ENCODE results near the gene CHMP6. TPM values are rescaled to one million over a fixed set of nuclear protein-coding genes. Genes with fewer than 3 reads are reported as not detected.

CHMP6 gene
- total RNA-seq, 1 donor, result 17.4 TPM

- TF ChIP-seq, protein P1, sequence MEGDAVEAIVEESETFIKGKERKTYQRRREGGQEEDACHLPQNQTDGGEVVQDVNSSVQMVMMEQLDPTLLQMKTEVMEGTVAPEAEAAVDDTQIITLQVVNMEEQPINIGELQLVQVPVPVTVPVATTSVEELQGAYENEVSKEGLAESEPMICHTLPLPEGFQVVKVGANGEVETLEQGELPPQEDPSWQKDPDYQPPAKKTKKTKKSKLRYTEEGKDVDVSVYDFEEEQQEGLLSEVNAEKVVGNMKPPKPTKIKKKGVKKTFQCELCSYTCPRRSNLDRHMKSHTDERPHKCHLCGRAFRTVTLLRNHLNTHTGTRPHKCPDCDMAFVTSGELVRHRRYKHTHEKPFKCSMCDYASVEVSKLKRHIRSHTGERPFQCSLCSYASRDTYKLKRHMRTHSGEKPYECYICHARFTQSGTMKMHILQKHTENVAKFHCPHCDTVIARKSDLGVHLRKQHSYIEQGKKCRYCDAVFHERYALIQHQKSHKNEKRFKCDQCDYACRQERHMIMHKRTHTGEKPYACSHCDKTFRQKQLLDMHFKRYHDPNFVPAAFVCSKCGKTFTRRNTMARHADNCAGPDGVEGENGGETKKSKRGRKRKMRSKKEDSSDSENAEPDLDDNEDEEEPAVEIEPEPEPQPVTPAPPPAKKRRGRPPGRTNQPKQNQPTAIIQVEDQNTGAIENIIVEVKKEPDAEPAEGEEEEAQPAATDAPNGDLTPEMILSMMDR (IDR thresholded peaks at IDR 0.05; ENCODE audit: insufficient read depth, low read length), result no peak
- peak; percentile 73 for DNase-seq (ENCODE audit: low read depth)
- no peak overlapping the region for H3K4me3 ChIP-seq (ENCODE audit: low read depth, low read length)
Measured at GRCh38 chr17:81020767-81021497, 29.3 kb downstream of the CHMP6 start.

- no peak overlapping the region for H3K4me3 ChIP-seq (ENCODE audit: low read depth, low read length)
- no peak for DNase-seq (ENCODE audit: low read depth)
- TF ChIP-seq, protein P1 (IDR thresholded peaks at IDR 0.05; ENCODE audit: insufficient read depth, low read length), result no peak
Measured at GRCh38 chr17:81021531-81022343, 30.1 kb downstream of the CHMP6 start.

- DNase-seq (ENCODE audit: low read depth), result no peak
- TF ChIP-seq, protein P1 (IDR thresholded peaks at IDR 0.05; ENCODE audit: insufficient read depth, low read length), result no peak
- H3K4me3 ChIP-seq (ENCODE audit: low read depth, low read length), result no peak overlapping the region
Measured at GRCh38 chr17:81022344-81022676, 30.7 kb downstream of the CHMP6 start.

DNA sequence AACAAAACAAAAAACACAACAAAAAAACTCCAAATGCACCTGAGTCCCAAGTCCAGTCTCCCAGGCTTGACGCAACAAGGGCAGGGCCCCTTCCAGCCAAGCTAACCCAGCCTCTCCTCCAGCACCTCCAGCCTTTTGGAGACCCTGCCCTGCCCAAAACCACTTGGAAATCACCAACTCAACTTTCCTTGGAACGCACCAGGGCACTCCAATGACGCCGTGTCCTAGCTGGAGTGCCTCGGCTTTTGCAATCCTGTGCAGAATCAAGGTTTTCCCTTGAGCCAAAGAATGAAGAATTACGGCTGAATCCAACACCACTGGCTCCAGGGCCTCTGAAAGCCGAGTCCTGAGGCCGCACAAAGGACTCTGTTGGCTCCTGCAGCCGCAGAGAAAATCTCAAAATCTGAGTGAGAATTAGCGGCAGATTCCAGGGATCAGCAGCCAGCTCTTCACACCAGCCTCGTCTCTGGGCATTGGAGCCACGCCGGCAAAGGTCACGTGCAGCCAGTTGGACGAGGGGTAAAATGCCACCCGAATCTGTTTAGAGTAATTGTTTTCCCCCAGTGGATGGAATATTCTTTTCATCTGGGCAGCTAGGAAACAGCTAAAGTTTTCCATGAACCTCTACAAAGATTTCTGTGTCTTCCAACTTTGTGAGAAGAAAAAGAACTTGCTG is 33.6 kb downstream of the CHMP6 start:
- DNase-seq (ENCODE audit: low read depth), result peak; percentile 39
- H3K4me3 ChIP-seq (ENCODE audit: low read depth, low read length), result no peak overlapping the region
- TF ChIP-seq, protein P1 (IDR thresholded peaks at IDR 0.05; ENCODE audit: insufficient read depth, low read length), result no peak

GRCh38 chr17:81025741-81026129 is 34.1 kb downstream of the CHMP6 start:
- TF ChIP-seq, protein P1 (IDR thresholded peaks at IDR 0.05; ENCODE audit: insufficient read depth, low read length), result no peak
- peak; percentile 54 for DNase-seq (ENCODE audit: low read depth)

DNA sequence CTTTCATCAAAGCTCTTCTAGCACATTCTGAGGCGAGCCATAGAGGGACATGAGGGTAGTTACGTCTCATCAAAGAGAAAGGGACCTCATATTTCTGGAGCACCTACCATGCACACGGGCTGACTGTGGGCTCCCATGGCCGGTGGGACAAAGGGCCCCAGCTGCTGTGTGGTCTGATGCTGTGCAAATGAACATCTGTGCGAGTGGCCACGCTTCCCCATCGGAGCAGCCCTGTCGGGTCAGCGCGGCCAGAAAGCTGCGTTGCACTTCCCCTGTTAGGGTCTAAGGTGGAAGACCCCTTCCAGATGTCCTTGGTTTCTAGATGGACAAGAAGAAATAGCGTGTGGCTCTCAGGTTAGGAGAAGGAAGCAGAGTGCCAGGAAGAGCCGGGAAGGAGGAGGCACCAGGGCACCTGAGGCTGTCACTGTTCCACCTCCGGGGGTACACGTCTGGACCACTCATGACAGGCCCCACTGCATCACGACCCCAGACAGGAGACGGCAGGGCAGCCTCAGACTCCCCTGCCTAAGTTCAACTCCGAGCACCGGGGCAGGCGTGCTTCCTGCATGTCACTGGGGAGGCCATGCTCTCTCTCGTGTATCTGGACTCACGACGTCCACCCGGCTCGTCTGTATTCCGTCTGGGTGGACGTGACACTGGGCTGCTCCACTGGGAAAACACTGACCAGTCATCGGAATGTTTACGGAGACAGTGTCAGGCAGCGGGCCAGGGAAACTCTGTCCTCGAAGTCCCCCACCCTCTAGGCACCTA is 34.8 kb downstream of the CHMP6 start:
- DNase-seq (ENCODE audit: low read depth), result no peak
- TF ChIP-seq, protein P1 (IDR thresholded peaks at IDR 0.05; ENCODE audit: insufficient read depth, low read length), result no peak
- H3K4me3 ChIP-seq (ENCODE audit: low read depth, low read length), result no peak overlapping the region

More at GRCh38 chr17:81025741-81026129, 34.1 kb downstream of the CHMP6 start:
- H3K4me3 ChIP-seq (ENCODE audit: low read depth, low read length), result no peak overlapping the region

All from fibroblast of the aortic adventitia (primary cell).